Transverse colon (tissue), 4 donors: ENCODE results near the gene UNK. TPM values are rescaled to one million over a fixed set of nuclear protein-coding genes. Genes with fewer than 3 reads are reported as not detected.

Source experiments
- DNase-seq: peaks from one replicate; pipeline ENCODE4 v3.0.0-alpha.2; 2019
- H3K27ac ChIP-seq, 4 donors: fragments of 200-600 bp; sonication (generic); 2 replicates each; pipeline ENCODE4 v1.5.1; 2016 to 2018; ENCODE audit warnings: inconsistent platforms in 4 of 4
- H3K27me3 ChIP-seq: fragments of 200-600 bp; sonication (generic); 2 replicates; pipeline ENCODE4 v1.5.1; 2017; ENCODE audit warnings: inconsistent platforms
- H3K36me3 ChIP-seq, 4 donors: fragments of 200-600 bp; sonication (generic); 2 replicates each; pipeline ENCODE4 v1.5.1; 2017 to 2019; ENCODE audit warnings: inconsistent platforms in 4 of 4
- H3K4me1 ChIP-seq, 4 donors: fragments of 200-600 bp; sonication (generic); 2 replicates each; pipeline ENCODE4 v1.5.1; 2017 to 2020; ENCODE audit warnings: inconsistent platforms in 4 of 4
- H3K4me3 ChIP-seq, 4 donors: fragments of 200-600 bp; sonication (generic); 1 replicate in 1 of 4; 2 replicates in 3 of 4; pipeline versions ENCODE4 v1.5.1 to v1.6.1; 2017 to 2019; ENCODE audit warnings: inconsistent platforms in 4 of 4
- H3K9me3 ChIP-seq, 2 donors: fragments of 200-600 bp; sonication (generic); 2 replicates each; pipeline ENCODE4 v1.5.1; 2017 to 2019; ENCODE audit warnings: inconsistent platforms in 2 of 2
- EP300 ChIP-seq: sonication (generic); formaldehyde crosslinking; IDR thresholded peaks from one replicate; pipeline ENCODE4 v1.6.1; 2017; ENCODE audit warnings: antibody characterized with exemption, low read depth
- POLR2A ChIP-seq: fragments of 450-650 bp; IDR thresholded peaks from one replicate; pipeline ENCODE4 v1.6.1; 2016; ENCODE audit warnings: antibody characterized with exemption, mild to moderate bottlenecking, moderate library complexity
- POLR2AphosphoS5 ChIP-seq, 3 donors: sonication (generic); formaldehyde crosslinking; IDR thresholded peaks; one replicate each; pipeline ENCODE4 v1.6.1; 2016; ENCODE audit warnings: antibody characterized with exemption in 3 of 3
- whole genome bisulfite sequencing, 2 donors: methylation state at CpG; one replicate each; pipeline ENCODE4 v1.1.5; 2018; ENCODE audit warnings: low coverage in 1 of 2; 5-methylcytosine and 5-hydroxymethylcytosine counted together
- in situ Hi-C, 4 donors: fragments of 200-750 bp; cut with MboI; loops; one replicate each; pipeline versions ENCODE4 v1.15.0 to v1.15.1; 2017; ENCODE audit warnings: low sequenced_read_pairs in 3 of 4, low pct_ligation_motif_present in 1 of 4, low pct_unique_long_range_greater_than_20kb in 1 of 4
- intact Hi-C: fragments of 100-400 bp; cut with DNase I; formaldehyde crosslinking; loops from one replicate; pipeline ENCODE4 v1.15.1; 2023; ENCODE audit warnings: low total_unique reads
- total RNA-seq, 4 donors: library from RNA; depleted of rRNA; stranded (reverse); fragments of >200 nt; gene quantifications; one replicate each; pipeline ENCODE4 v1.1.0, GENCODE V29; 2016
- TF ChIP-seq, protein P1 (sequence below), 5 experiments: fragments of 200-600 bp in 3 of 5; fragments of 450-650 bp in 2 of 5; sonication (generic) in 3 of 5; IDR thresholded peaks; 1 replicate in 2 of 5; 2 replicates in 3 of 5; pipeline ENCODE4 v1.5.1; 2016 to 2017; ENCODE audit warnings: antibody characterized with exemption in 5 of 5, inconsistent platforms in 3 of 5, mild to moderate bottlenecking in 2 of 5, moderate library complexity in 1 of 5

UNK gene
- total RNA-seq, 4 donors from 2014 or later = 24.0 to 99.1 (median 63.1) TPM

DNA sequence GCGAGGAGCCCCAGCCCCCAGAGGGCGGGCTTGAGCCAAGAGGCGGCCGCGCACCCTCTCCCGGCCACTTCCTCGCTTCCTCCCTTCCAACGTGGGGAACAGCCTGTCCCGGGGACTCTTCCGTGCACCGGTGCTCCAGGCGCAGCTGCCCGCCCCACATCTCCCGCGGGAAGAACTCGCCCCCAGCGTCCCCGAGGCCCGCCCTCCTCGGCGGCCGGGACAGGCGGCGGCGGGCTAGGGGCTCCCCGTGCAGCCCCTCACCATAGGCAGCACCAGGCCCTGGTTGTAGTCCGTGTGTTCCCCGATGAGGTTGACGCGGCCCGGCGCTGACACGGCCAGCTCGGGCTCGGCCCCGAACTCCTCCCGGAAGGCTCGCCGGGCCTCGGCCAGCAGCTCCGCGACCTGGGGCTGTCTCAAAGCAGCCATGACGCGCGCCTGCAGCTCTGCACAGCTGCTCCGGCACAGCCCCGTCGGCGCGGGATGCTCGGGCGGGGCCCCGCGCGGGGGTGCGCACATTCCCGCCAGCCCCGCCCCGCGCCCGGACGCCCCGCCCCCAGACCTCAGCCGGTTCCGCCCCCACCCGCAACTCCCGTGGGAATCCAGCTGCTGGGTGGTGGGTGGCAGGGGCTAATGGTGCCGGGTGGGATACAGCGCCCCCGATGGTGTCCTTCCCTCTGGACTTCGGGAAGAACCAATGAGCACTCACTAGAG lies 19.7 kb upstream of the UNK start, which contains the start of gene GALK1:
Gene GALK1, minus strand, starts transcription at position 482 of the 711 bp plus-strand sequence. Its CDS starts 56 bp downstream, at position 426.
- H3K4me3 ChIP-seq = peak within 1 kb of the TSS; percentile 52 to 67 (median 58)
- 0% methylated on average over 37 of the region's 71 CpGs; no CpG with 5 or more reads in 1 of the 2 donors for WGBS, 2 donors
- DNase-seq = peak; percentile 82
- H3K27ac ChIP-seq = peak within 1 kb of the TSS; percentile 85 to 89 (median 88)
- intact Hi-C loops = loop anchor here (10.0 kb wide), 1 partner anchor 1330 kb away; the partner anchor contains the start of gene GPRC5C
- in situ Hi-C loops = loop anchor here in 1 of 4 donors (25.0 kb wide), 1 partner anchor 122 kb away; the partner anchor contains the start of genes TRIM47 and TRIM65
- H3K27me3 ChIP-seq = no peaks in the 10 kb centered on the region
- H3K9me3 ChIP-seq = no peaks in the 10 kb centered on the region
- H3K36me3 ChIP-seq = no peaks in the 10 kb centered on the region
- TF ChIP-seq POLR2AphosphoS5 (IDR thresholded peaks at IDR 0.05) (peak; percentile 54 to 75 (median 68)), EP300 (no peak), POLR2A (peak; percentile 55)
- TF ChIP-seq, protein P1, sequence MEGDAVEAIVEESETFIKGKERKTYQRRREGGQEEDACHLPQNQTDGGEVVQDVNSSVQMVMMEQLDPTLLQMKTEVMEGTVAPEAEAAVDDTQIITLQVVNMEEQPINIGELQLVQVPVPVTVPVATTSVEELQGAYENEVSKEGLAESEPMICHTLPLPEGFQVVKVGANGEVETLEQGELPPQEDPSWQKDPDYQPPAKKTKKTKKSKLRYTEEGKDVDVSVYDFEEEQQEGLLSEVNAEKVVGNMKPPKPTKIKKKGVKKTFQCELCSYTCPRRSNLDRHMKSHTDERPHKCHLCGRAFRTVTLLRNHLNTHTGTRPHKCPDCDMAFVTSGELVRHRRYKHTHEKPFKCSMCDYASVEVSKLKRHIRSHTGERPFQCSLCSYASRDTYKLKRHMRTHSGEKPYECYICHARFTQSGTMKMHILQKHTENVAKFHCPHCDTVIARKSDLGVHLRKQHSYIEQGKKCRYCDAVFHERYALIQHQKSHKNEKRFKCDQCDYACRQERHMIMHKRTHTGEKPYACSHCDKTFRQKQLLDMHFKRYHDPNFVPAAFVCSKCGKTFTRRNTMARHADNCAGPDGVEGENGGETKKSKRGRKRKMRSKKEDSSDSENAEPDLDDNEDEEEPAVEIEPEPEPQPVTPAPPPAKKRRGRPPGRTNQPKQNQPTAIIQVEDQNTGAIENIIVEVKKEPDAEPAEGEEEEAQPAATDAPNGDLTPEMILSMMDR (IDR thresholded peaks at IDR 0.05) = peak in 3 of 5 experiments; percentile 51 to 71 (median 59)
- peaks cover 6 to 24% (median 17%) of the 10 kb centered on the region in 4 donors for H3K4me1 ChIP-seq

DNA sequence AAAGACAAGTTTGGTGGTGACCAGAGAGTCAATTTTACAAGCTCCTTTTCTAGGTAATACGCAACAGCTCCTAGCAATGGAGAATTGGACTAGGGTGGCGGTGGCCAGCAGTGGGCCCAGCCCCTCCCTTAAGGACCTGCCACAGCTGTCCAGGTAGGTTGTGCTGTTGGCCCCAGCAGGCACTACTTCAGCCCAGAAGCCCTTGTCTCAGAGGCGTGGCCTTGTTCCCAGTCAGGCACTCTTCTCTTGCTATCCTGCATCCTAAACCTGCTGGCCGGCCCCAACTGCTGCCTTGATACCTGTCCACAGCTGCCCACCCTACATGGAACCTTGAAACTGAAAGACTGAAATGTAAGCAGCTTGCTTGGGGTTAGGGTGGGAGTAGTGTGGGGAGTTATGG lies 18.6 kb upstream of the UNK start:
- H3K27me3 ChIP-seq = no peaks in the 10 kb centered on the region
- H3K36me3 ChIP-seq = no peaks in the 10 kb centered on the region
- no peak for TF ChIP-seq EP300
- no peak for TF ChIP-seq POLR2AphosphoS5 (IDR thresholded peaks at IDR 0.05)
- no peak for TF ChIP-seq POLR2A
- peaks cover 6 to 25% (median 19%) of the 10 kb centered on the region in 4 donors for H3K4me1 ChIP-seq
- in situ Hi-C loops (loop anchor here in 1 of 4 donors (25.0 kb wide), 1 partner anchor 121 kb away; the partner anchor contains the start of genes TRIM47 and TRIM65), intact Hi-C loops (loop anchor here (10.0 kb wide), 1 partner anchor 1331 kb away; the partner anchor contains the start of gene GPRC5C)
- 87% methylated on average over 4 of the region's 4 CpGs; no CpG with 5 or more reads in 1 of the 2 donors for WGBS, 2 donors
- peak overlapping the region; percentile 85 to 89 (median 88) for H3K27ac ChIP-seq
- no peak overlapping the region for H3K4me3 ChIP-seq
- DNase-seq = no peak
- H3K9me3 ChIP-seq = no peaks in the 10 kb centered on the region

DNA sequence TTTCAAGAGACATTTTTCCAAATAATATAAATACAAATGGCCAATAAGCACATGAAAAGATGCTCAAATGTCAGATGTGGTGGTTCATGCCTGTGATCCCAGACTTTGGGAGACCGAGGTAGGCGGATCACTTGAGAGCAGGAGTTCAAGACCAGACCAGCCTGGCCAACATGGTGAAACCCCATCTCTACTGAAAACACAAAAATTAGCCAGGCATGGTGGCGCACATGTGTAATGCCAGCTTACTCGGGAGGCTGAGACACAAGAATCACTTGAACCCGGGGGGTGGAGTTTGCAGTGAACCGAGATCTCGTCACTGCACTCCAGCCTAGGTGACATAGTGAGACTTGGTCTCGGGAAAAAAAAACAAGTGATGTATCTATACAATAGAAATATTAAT lies 16.7 kb upstream of the UNK start:
- WGBS, 2 donors = 90% methylated on average over 5 to 8 of the region's 8 CpGs
- intact Hi-C loops (loop anchor here (10.0 kb wide), 1 partner anchor 1333 kb away; the partner anchor contains the start of gene GPRC5C), in situ Hi-C loops (loop anchor here in 1 of 4 donors (25.0 kb wide), 1 partner anchor 119 kb away; the partner anchor contains the start of genes TRIM47 and TRIM65)
- Histone ChIP-seq H3K4me3 (no peak overlapping the region), H3K9me3 (no peaks in the 10 kb centered on the region), H3K27me3 (no peaks in the 10 kb centered on the region), H3K36me3 (no peaks in the 10 kb centered on the region), H3K27ac (no peak overlapping the region), H3K4me1 (peaks cover 9 to 36% (median 26%) of the 10 kb centered on the region in 4 donors)
- TF ChIP-seq POLR2A (no peak), POLR2AphosphoS5 (IDR thresholded peaks at IDR 0.05) (no peak), EP300 (no peak)
- TF ChIP-seq, protein P1 (IDR thresholded peaks at IDR 0.05) = no peak
- no peak for DNase-seq

DNA sequence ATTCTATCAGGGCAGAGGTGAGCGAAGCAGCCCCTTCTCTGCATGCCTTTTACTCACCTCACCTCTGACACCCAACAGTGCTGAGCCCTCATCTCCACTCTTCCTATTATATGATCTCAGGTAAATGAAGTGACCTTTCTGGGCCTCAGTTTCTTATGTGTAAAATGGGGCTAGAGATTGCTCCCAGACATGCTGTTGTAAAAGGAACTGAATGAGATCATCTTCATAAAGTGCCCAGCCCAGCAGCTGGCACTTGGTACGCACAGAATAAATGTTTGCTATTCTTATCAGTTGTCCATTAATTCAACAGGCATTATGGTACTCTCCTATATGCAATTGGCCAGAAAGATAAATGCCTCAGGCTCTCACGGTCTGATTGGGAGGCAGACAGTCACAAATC lies 15.1 kb upstream of the UNK start:
- TF ChIP-seq EP300 = no peak
- peak in 1 of 3 donors; percentile 28 for TF ChIP-seq POLR2AphosphoS5 (IDR thresholded peaks at IDR 0.05)
- TF ChIP-seq, protein P1 (IDR thresholded peaks at IDR 0.05) = no peak
- TF ChIP-seq POLR2A = no peak
- in situ Hi-C loops = loop anchor here in 1 of 4 donors (25.0 kb wide), 1 partner anchor 118 kb away; the partner anchor contains the start of genes TRIM47 and TRIM65
- H3K4me1 ChIP-seq = peaks cover 3 to 22% (median 14%) of the 10 kb centered on the region in 4 donors
- no peaks in the 10 kb centered on the region for H3K36me3 ChIP-seq
- no peak overlapping the region for H3K4me3 ChIP-seq
- intact Hi-C loops = loop anchor here (10.0 kb wide), 1 partner anchor 1335 kb away; the partner anchor contains the start of gene GPRC5C
- DNase-seq = no peak
- H3K27ac ChIP-seq = peak overlapping the region in 2 of 4 donors; percentile 20 to 21
- H3K9me3 ChIP-seq = no peaks in the 10 kb centered on the region
- WGBS, 2 donors = 62 to 68% methylated on average over 2 to 3 of the region's 3 CpGs
- no peaks in the 10 kb centered on the region for H3K27me3 ChIP-seq
